K562 (cell line): ENCODE measurements around the gene PSG7. TPM values are rescaled to one million over a fixed set of nuclear protein-coding genes. Genes with fewer than 3 reads are reported as not detected.
"Not testable (repeated sequence)": the region's sequence is repeated elsewhere in the genome, so short reads cannot be mapped to it uniquely, and the experiment has no call there.

ENCODE experiments used
- ATAC-seq: fragments of 200-7000 bp; cut with Tn5 transposase; 3 replicates; pipeline ENCODE4 v1.9.1; 2020; ENCODE audit warnings: moderate library complexity
- BruUV-seq: library from RNA; stranded (reverse); fragments of 400-500 nt; replicated peaks from 2 replicates; lab custom pipeline; 2021; lab: Mats Ljungman, UMichigan
- CTCF ChIA-PET: fragments of 300-600 bp; formaldehyde crosslinking; extraction: SDS; loops from one replicate; lab custom pipeline; 2021; ENCODE audit warnings: low intra/inter-chr PET ratio; lab: Yijun Ruan, JAX
- POLR2A ChIA-PET: fragments of 300-600, 350-650 bp; sonication (Branson Sonifier 250); formaldehyde crosslinking; extraction: SDS; loops from one replicate; lab custom pipeline; 2021; ENCODE audit warnings: antibody characterized with exemption, inconsistent platforms; lab: Yijun Ruan, JAX
- DNase-seq, 4 experiments: peaks; one replicate each; pipeline versions ENCODE4 v3.0.0 to v3.0.0-alpha.2; 2011 to 2018; ENCODE audit warnings: low spot score in 3 of 4, mixed read lengths in 3 of 4; ENCODE audit errors: extremely low read depth in 1 of 4
- FAIRE-seq: peaks from 2 replicates; lab custom pipeline; 2011; peaks lifted over from hg19 to GRCh38; lab: Jason Lieb, UNC
- H2AFZ ChIP-seq: 2 replicates; pipeline ENCODE4 v1.6.0; 2011; ENCODE audit warnings: low read depth, low read length, control low read depth, inconsistent platforms
- H3K27ac ChIP-seq: fragments of 200-600 bp; 3 replicates; pipeline ENCODE4 v1.8.0; 2011; ENCODE audit warnings: low read depth, mild to moderate bottlenecking, control low read depth, inconsistent platforms, low read length, moderate library complexity, mixed read lengths; ENCODE audit errors: extremely low read depth
- H3K27me3 ChIP-seq, 2 experiments: fragments of 300-600 bp in 1 of 2; 2 replicates in 1 of 2; 3 replicates in 1 of 2; pipeline versions ENCODE4 v1.6.0 to v1.8.0; 2011; ENCODE audit warnings: inconsistent platforms in 2 of 2, low read length in 2 of 2, mild to moderate bottlenecking in 1 of 2, mixed read lengths in 1 of 2, moderate library complexity in 1 of 2; ENCODE audit not compliant: control insufficient read depth in 2 of 2, insufficient read depth in 2 of 2
- H3K36me3 ChIP-seq: fragments of 300-600 bp; 3 replicates; pipeline ENCODE4 v1.8.0; 2011; ENCODE audit warnings: mild to moderate bottlenecking, low read length, inconsistent platforms; ENCODE audit not compliant: control insufficient read depth, insufficient read depth
- H3K4me1 ChIP-seq, 2 experiments: fragments of 200-600 bp in 1 of 2; replicated peaks in 1 of 2; 2 replicates in 1 of 2; 3 replicates in 1 of 2; pipeline versions ENCODE4 v1.5.1 to v1.8.0; 2011; ENCODE audit warnings: inconsistent platforms in 2 of 2, low read length in 2 of 2, mild to moderate bottlenecking in 1 of 2, mixed read lengths in 1 of 2, moderate library complexity in 1 of 2; ENCODE audit not compliant: control insufficient read depth in 2 of 2, insufficient read depth in 2 of 2
- H3K4me2 ChIP-seq: 2 replicates; pipeline ENCODE4 v1.6.1; 2011; ENCODE audit warnings: low read length, control low read depth, inconsistent platforms, mixed read lengths; ENCODE audit not compliant: insufficient read depth
- H3K4me3 ChIP-seq: fragments of 200-600 bp; sonication (generic), shearing (Covaris generic); 2 replicates; pipeline ENCODE4 v1.5.1; 2016; ENCODE audit warnings: control low read depth, inconsistent platforms
- H3K79me2 ChIP-seq: fragments of 200-600 bp; 3 replicates; pipeline ENCODE4 v1.8.0; 2011; ENCODE audit warnings: low read length, inconsistent platforms; ENCODE audit not compliant: control insufficient read depth, insufficient read depth
- H3K9ac ChIP-seq, 2 experiments: 2 replicates each; pipeline versions ENCODE4 v1.6.0 to v1.6.1; 2011; ENCODE audit warnings: low read depth in 2 of 2, low read length in 2 of 2, control low read depth in 1 of 2, inconsistent platforms in 1 of 2, mild to moderate bottlenecking in 1 of 2, mixed read lengths in 1 of 2; ENCODE audit not compliant: insufficient read depth in 1 of 2
- H3K9me1 ChIP-seq: one replicate; pipeline ENCODE4 v1.6.0; 2011; ENCODE audit warnings: inconsistent platforms, mild to moderate bottlenecking, low read length, moderate library complexity; ENCODE audit not compliant: control insufficient read depth, insufficient read depth
- H3K9me3 ChIP-seq: replicated peaks from 2 replicates; pipeline ENCODE4 v1.5.1; 2011; ENCODE audit warnings: low read depth, low read length, inconsistent platforms; ENCODE audit not compliant: control insufficient read depth, insufficient read depth
- H4K20me1 ChIP-seq: replicated peaks from 2 replicates; pipeline ENCODE4 v1.6.1; 2011; ENCODE audit warnings: low read length, inconsistent platforms, mixed read lengths; ENCODE audit not compliant: control insufficient read depth, insufficient read depth
- CTCF ChIP-seq, 3 experiments: IDR thresholded peaks in 2 of 3; conservative IDR thresholded peaks in 1 of 3; 2 replicates each; pipeline ENCODE4 v1.5.1; 2011 to 2012; ENCODE audit warnings: low read length in 3 of 3, mild to moderate bottlenecking in 3 of 3, control low read depth in 2 of 3, improper control_type of control experiment in 1 of 3, inconsistent platforms in 1 of 3, low read depth in 1 of 3, mixed read lengths in 1 of 3, moderate library complexity in 1 of 3; ENCODE audit not compliant: insufficient read depth in 2 of 3
- L3MBTL2 ChIP-seq: fragments of 450-650 bp; IDR thresholded peaks from 2 replicates; pipeline ENCODE4 v1.6.1; 2016; ENCODE audit warnings: mild to moderate bottlenecking, moderate library complexity
- MGA ChIP-seq: fragments of 450-650 bp; IDR thresholded peaks from 2 replicates; pipeline ENCODE4 v1.6.1; 2016; ENCODE audit warnings: mild to moderate bottlenecking, moderate library complexity
- WGBS: fragments of 100-300 bp; shearing (Covaris generic); methylation state at CpG from one replicate; pipeline ENCODE4 v1.1.6; 2016; ENCODE audit warnings: low coverage, mixed read lengths; ENCODE audit not compliant: insufficient coverage; ENCODE audit errors: missing lambda C conversion rate; 5-methylcytosine and 5-hydroxymethylcytosine counted together
- in situ Hi-C: fragments of 300-500 bp; cut with MboI; formaldehyde crosslinking; loops from 4 replicates; pipeline ENCODE4 v1.15.0; 2018; ENCODE audit warnings: inconsistent platforms, mixed read lengths
- intact Hi-C: fragments of 100-400 bp; cut with micrococcal nuclease; formaldehyde crosslinking; loops from 2 replicates; pipeline ENCODE4 v1.14.2; 2022
- polyA plus RNA-seq, 8 experiments: library from polyadenylated mRNA; depleted of rRNA in 4 of 8; stranded (reverse) in 5 of 8; unstranded in 3 of 8; fragments of >200 nt; fragmentation: Nextera tagmentation in 2 of 8; fragmentation: Illumina TruSeq in 1 of 8; extraction: Ambion mirVana in 2 of 8; extraction: Trizol in 1 of 8; gene quantifications; 2 replicates each; pipeline versions ENCODE4 v1.2.1 to v1.2.3, GENCODE V29; 2011 to 2014; ENCODE audit warnings: inconsistent platforms in 1 of 8, missing spikeins in 1 of 8
- total RNA-seq, 7 experiments: library from RNA; depleted of rRNA in 6 of 7; stranded (reverse); fragments of >200 nt in 6 of 7; fragmentation: Illumina TruSeq in 2 of 7; extraction: Trizol in 2 of 7; gene quantifications; 2 replicates each; pipeline versions ENCODE4 v1.2.1 to v1.2.3, GENCODE V29; 2011 to 2021; ENCODE audit warnings: low replicate concordance in 1 of 7
- TF ChIP-seq, protein P1 (sequence below), 2 experiments: IDR thresholded peaks; 2 replicates each; pipeline ENCODE4 v1.6.1; 2011; ENCODE audit warnings: borderline replicate concordance in 1 of 2, control low read depth in 1 of 2, low read depth in 1 of 2, low read length in 1 of 2, mild to moderate bottlenecking in 1 of 2, mixed read lengths in 1 of 2, moderate library complexity in 1 of 2; ENCODE audit not compliant: insufficient read depth in 1 of 2, insufficient read length in 1 of 2, poor library complexity in 1 of 2, severe bottlenecking in 1 of 2; ENCODE audit errors: extremely low read depth in 1 of 2

PSG7 gene
- total and polyA plus RNA-seq, 9 of the 15 experiments (the other 6 are each of a cell fraction or from before 2014, with no cell fraction given) = not detected

DNA sequence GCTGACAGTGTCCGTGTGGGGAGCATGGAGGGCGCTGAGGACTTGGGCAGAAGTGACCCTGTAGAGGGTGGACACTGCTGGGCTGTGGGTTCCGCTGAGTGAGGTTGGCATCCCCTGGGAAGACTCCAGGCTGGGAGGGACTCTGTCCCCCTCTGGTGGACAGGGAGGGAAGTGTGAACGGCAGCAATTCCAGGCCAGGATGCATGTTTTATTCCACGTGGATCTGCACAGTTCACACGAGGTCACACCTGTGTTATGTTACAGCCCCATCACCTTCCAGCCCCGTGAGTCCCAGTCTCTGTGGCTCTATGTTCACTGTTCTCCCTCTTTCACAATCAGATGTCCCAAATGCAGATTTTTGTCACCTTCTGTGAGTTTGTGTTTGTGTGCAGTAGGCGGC is 55.7 kb downstream of the PSG7 start:
- in situ Hi-C loops, H3K27ac ChIP-seq, H4K20me1 ChIP-seq, BruUV-seq, CTCF ChIA-PET, H3K79me2 ChIP-seq, H3K4me1 ChIP-seq, H3K9ac ChIP-seq, H3K4me3 ChIP-seq, ATAC-seq, H3K27me3 ChIP-seq, H3K4me2 ChIP-seq, H3K9me3 ChIP-seq: not testable (repeated sequence)
- POLR2A ChIA-PET = interaction anchor here (0.6 kb wide), 1 partner anchor 10 kb away, joined by 3 read pairs; no protein-coding TSS in a partner anchor
- intact Hi-C loops = loop anchor here (10.0 kb wide), 1 partner anchor 86 kb away; no protein-coding TSS in a partner anchor
- FAIRE-seq = peak; percentile 37
- 0% methylated on average over 5 of the region's 8 CpGs for WGBS
- peak; percentile 72 for TF ChIP-seq MGA
- peak; percentile 44 to 53 (median 53); a peak in 4 of 6 replicates for TF ChIP-seq CTCF (IDR thresholded peaks at IDR 0.05 in 2 of 3, conservative IDR thresholded peaks at IDR 0.05 in 1 of 3; ENCODE audit: insufficient read depth in 2 of 3, low read depth in 1 of 3, low read length in 3 of 3)
- TF ChIP-seq, protein P1, sequence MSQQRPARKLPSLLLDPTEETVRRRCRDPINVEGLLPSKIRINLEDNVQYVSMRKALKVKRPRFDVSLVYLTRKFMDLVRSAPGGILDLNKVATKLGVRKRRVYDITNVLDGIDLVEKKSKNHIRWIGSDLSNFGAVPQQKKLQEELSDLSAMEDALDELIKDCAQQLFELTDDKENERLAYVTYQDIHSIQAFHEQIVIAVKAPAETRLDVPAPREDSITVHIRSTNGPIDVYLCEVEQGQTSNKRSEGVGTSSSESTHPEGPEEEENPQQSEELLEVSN (IDR thresholded peaks at IDR 0.05; ENCODE audit: borderline replicate concordance in 1 of 2, extremely low read depth in 1 of 2, insufficient read depth in 1 of 2, insufficient read length in 1 of 2, low read depth in 1 of 2, low read length in 1 of 2, poor library complexity in 1 of 2, severe bottlenecking in 1 of 2) = peak; percentile 70 to 86
- peak; percentile 72 for TF ChIP-seq L3MBTL2
- TF ChIP-seq, all 486 proteins: peak for 4; not testable (repeated sequence) for 482
- H3K9me1 ChIP-seq, H2AFZ ChIP-seq, H3K36me3 ChIP-seq: not testable (repeated sequence)
- DNase-seq = peak; percentile 9 to 31 (median 22)
